ENCODE data around the gene NUCKS1.

DNA sequence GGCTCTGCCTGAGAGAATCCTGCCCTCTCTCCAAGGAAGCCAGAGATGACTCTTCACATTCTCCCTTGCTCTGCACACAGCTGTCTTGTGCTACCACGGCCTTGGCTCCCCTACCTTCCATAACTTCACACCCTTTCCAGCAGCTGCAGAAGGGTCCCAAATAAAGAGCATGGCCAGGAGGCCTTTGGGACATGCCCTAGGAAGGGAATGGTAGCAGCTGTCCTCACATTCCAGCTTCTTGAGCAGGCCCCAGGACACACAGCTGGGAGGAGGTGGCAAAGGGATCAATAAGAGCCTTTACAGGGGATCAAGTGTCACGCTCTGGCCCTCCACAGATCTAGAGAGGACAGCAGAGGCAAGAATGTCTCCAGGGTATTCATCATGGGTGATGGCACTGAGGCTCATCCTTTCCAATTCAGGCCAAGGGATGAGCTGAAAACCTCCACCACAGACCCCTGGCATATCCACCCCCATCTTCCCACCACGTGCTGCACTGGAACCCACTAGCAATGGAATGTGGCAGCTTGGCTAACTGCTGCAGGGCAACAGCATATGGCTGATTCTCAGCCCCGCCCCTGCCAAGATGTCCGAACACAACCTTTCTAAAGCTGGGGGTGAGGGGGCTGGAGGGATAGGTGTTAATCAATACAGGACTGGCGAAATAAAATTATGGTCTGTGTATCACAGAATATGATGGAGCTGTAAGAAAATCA is 43.1 kb upstream of the NUCKS1 start:
- TF ChIP-seq, protein P1, sequence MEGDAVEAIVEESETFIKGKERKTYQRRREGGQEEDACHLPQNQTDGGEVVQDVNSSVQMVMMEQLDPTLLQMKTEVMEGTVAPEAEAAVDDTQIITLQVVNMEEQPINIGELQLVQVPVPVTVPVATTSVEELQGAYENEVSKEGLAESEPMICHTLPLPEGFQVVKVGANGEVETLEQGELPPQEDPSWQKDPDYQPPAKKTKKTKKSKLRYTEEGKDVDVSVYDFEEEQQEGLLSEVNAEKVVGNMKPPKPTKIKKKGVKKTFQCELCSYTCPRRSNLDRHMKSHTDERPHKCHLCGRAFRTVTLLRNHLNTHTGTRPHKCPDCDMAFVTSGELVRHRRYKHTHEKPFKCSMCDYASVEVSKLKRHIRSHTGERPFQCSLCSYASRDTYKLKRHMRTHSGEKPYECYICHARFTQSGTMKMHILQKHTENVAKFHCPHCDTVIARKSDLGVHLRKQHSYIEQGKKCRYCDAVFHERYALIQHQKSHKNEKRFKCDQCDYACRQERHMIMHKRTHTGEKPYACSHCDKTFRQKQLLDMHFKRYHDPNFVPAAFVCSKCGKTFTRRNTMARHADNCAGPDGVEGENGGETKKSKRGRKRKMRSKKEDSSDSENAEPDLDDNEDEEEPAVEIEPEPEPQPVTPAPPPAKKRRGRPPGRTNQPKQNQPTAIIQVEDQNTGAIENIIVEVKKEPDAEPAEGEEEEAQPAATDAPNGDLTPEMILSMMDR (conservative IDR thresholded peaks at IDR 0.05 in 1 of 2, IDR thresholded peaks at IDR 0.05 in 1 of 2; ENCODE audit: extremely low read depth in 1 of 2, insufficient read depth in 1 of 2, low read depth in 1 of 2, low read length in 2 of 2): no peak
- TF ChIP-seq EZH2 (IDR thresholded peaks at IDR 0.05; ENCODE audit: borderline replicate concordance, low read length): no peak
